GM12874 (cell line): ENCODE data around the gene UTY.
A peak's percentile ranks its signal among the peaks of the same experiment; 100 is the strongest.

ENCODE experiments used
- CTCF ChIP-seq: IDR thresholded peaks from 2 replicates; pipeline ENCODE4 v1.5.1; 2011; ENCODE audit warnings: low read depth, mild to moderate bottlenecking, control low read depth, low read length, moderate library complexity; ENCODE audit not compliant: insufficient read depth

UTY gene

GRCh38 chrY:13362662-13363061, 117.2 kb downstream of the UTY start:
- no peak for TF ChIP-seq CTCF

GRCh38 chrY:13361656-13362636, 117.9 kb downstream of the UTY start:
- no peak for TF ChIP-seq CTCF

- TF ChIP-seq CTCF: no peak
Measured at GRCh38 chrY:13351443-13351842, 128.4 kb downstream of the UTY start.

- TF ChIP-seq CTCF: no peak
Measured at GRCh38 chrY:13347106-13347505, 132.7 kb downstream of the UTY start.

- no peak for TF ChIP-seq CTCF
Measured at GRCh38 chrY:13345549-13345948, 134.3 kb downstream of the UTY start.

GRCh38 chrY:13343307-13343946, 136.4 kb downstream of the UTY start:
- peak; percentile 42 for TF ChIP-seq CTCF

GRCh38 chrY:13339939-13340338, 139.9 kb downstream of the UTY start:
- TF ChIP-seq CTCF: no peak
